ENCODE results near the gene CYB5R2. TPM values are rescaled to one million over a fixed set of nuclear protein-coding genes. Genes with fewer than 3 reads are reported as not detected.

Gene CYB5R2
- total RNA-seq, 3 donors from 2014 or later (not counting 1 experiment from before 2014, with no cell fraction given) = 0.31 to 1.2 (median 0.55) TPM

DNA sequence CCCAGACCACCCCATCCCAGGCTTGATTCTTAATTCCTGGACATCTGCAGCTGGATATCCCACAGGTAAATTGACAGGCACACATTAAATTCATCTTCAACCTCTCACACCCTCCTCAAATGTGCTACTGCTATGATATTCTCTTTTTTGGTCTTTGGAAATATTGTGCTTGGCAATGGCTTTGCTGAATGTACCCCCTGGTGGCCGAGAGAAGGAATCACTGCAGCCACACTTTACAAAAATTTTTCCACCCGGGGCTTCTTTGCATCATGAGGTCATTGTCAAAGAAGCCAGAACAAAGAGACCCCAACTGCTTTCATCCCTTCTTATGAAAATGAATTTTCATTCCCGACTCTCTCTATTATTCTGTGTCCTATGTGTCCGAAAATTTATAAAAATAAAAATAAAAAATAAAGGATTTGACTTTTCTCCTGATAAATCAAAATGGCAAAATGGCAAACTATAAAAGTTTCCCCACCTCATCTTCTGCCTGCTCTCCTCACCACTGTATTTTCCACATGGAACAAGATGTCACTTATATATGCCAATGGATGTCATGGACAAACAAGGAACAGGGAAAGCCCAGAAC is 15.0 kb upstream of the CYB5R2 start:
- Histone ChIP-seq H3K27ac (ENCODE audit: low read length) (no peak overlapping the region), H3K4me3 (ENCODE audit: low read length) (no peak overlapping the region), H3K27me3 (ENCODE audit: control insufficient read depth, insufficient read depth, low read length) (peaks cover 3% of the 10 kb centered on the region), H3K9me3 (ENCODE audit: control insufficient read depth, insufficient read depth, low read length) (no peaks in the 10 kb centered on the region), H3K36me3 (ENCODE audit: control insufficient read depth, insufficient read depth, low read length) (no peaks in the 10 kb centered on the region), H3K4me1 (ENCODE audit: control insufficient read depth, insufficient read depth, low read length) (no peaks in the 10 kb centered on the region)
- peak in 2 of 3 donors; percentile 44 to 54 for ATAC-seq
- Mint-ChIP-seq H3K4me3 (no peak overlapping the region), H3K27me3 (ENCODE audit: low read depth in 2 of 2) (peaks cover 25 to 46% of the 10 kb centered on the region in 2 donors), H3K9me3 (no peaks in the 10 kb centered on the region), H3K36me3 (no peaks in the 10 kb centered on the region), H3K4me1 (no peaks in the 10 kb centered on the region), H3K27ac (no peak overlapping the region)
- 5% methylated on average over 2 of the region's 4 CpGs for WGBS (ENCODE audit: insufficient coverage)
- DNase-seq = peak in 1 of 2 donors; percentile 59
- intact Hi-C loops (cut with micrococcal nuclease) = loop anchor here (1.0 kb wide), 1 partner anchor 175 kb away; the partner anchor contains the start of gene PPFIBP2
- peak; percentile 74 for TF ChIP-seq CTCF (IDR thresholded peaks at IDR 0.05)

DNA sequence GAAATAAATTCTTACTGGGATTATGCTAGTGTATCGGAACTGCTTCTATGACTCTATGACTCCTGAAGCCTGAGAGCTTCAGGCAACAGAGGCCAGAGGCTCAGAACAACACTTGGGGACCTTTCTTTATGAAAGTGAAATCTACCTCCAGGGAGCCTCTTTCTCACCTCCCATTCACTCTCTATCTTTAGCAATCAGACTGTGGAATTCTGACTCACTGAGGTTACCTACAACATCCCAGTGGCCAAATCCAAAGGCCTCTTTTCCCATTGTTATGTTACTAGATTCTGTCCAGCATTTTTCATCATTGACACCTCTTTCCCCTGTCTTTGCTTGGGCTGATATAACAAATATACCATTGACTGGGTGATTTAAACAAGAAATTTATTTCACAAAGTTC is 14.1 kb upstream of the CYB5R2 start:
- no peak overlapping the region for H3K27ac Mint-ChIP-seq
- peaks cover 20 to 36% of the 10 kb centered on the region in 2 donors for H3K27me3 Mint-ChIP-seq (ENCODE audit: low read depth in 2 of 2)
- 96% methylated on average over 1 of the region's 1 CpG for WGBS (ENCODE audit: insufficient coverage)
- H3K36me3 Mint-ChIP-seq = no peaks in the 10 kb centered on the region
- DNase-seq = no peak
- Histone ChIP-seq H3K27ac (ENCODE audit: low read length) (no peak overlapping the region), H3K27me3 (ENCODE audit: control insufficient read depth, insufficient read depth, low read length) (no peaks in the 10 kb centered on the region), H3K9me3 (ENCODE audit: control insufficient read depth, insufficient read depth, low read length) (no peaks in the 10 kb centered on the region), H3K4me3 (ENCODE audit: low read length) (no peak overlapping the region), H3K4me1 (ENCODE audit: control insufficient read depth, insufficient read depth, low read length) (no peaks in the 10 kb centered on the region), H3K36me3 (ENCODE audit: control insufficient read depth, insufficient read depth, low read length) (no peaks in the 10 kb centered on the region)
- no peaks in the 10 kb centered on the region for H3K4me1 Mint-ChIP-seq
- intact Hi-C loops (cut with micrococcal nuclease) = no loop called here
- no peaks in the 10 kb centered on the region for H3K9me3 Mint-ChIP-seq
- no peak for TF ChIP-seq CTCF (IDR thresholded peaks at IDR 0.05)
- H3K4me3 Mint-ChIP-seq = no peak overlapping the region
- ATAC-seq = no peak

- Mint-ChIP-seq H3K4me1 (no peaks in the 10 kb centered on the region), H3K27ac (no peak overlapping the region), H3K27me3 (ENCODE audit: low read depth in 2 of 2) (peaks cover 16 to 30% of the 10 kb centered on the region in 2 donors), H3K9me3 (no peaks in the 10 kb centered on the region), H3K4me3 (no peak overlapping the region), H3K36me3 (no peaks in the 10 kb centered on the region)
- H3K27me3 ChIP-seq (ENCODE audit: control insufficient read depth, insufficient read depth, low read length) = no peaks in the 10 kb centered on the region
- ATAC-seq (no peak), DNase-seq (no peak)
- H3K4me3 ChIP-seq (ENCODE audit: low read length) = no peak overlapping the region
- TF ChIP-seq CTCF (IDR thresholded peaks at IDR 0.05) = no peak
- intact Hi-C loops (cut with micrococcal nuclease) = no loop called here
- H3K4me1 ChIP-seq (ENCODE audit: control insufficient read depth, insufficient read depth, low read length) = no peaks in the 10 kb centered on the region
- H3K27ac ChIP-seq (ENCODE audit: low read length) = no peak overlapping the region
- no peaks in the 10 kb centered on the region for H3K36me3 ChIP-seq (ENCODE audit: control insufficient read depth, insufficient read depth, low read length)
- no peaks in the 10 kb centered on the region for H3K9me3 ChIP-seq (ENCODE audit: control insufficient read depth, insufficient read depth, low read length)
- 88% methylated on average over 3 of the region's 4 CpGs for WGBS (ENCODE audit: insufficient coverage)
Observed at GRCh38 chr11:7686761-7687160, 13.5 kb upstream of the CYB5R2 start.

- no peak for DNase-seq
- intact Hi-C loops (cut with micrococcal nuclease) = no loop called here
- ATAC-seq = no peak
Observed at GRCh38 chr11:7683571-7683970, 10.3 kb upstream of the CYB5R2 start.

More at GRCh38 chr11:7683571-7683970, 10.3 kb upstream of the CYB5R2 start:
- TF ChIP-seq CTCF (IDR thresholded peaks at IDR 0.05) = no peak
- Histone ChIP-seq H3K4me1 (ENCODE audit: control insufficient read depth, insufficient read depth, low read length) (no peaks in the 10 kb centered on the region), H3K4me3 (ENCODE audit: low read length) (no peak overlapping the region), H3K27me3 (ENCODE audit: control insufficient read depth, insufficient read depth, low read length) (no peaks in the 10 kb centered on the region), H3K9me3 (ENCODE audit: control insufficient read depth, insufficient read depth, low read length) (no peaks in the 10 kb centered on the region), H3K36me3 (ENCODE audit: control insufficient read depth, insufficient read depth, low read length) (no peaks in the 10 kb centered on the region), H3K27ac (ENCODE audit: low read length) (no peak overlapping the region)
- no peaks in the 10 kb centered on the region for H3K9me3 Mint-ChIP-seq
- H3K27me3 Mint-ChIP-seq (ENCODE audit: low read depth in 2 of 2) = peaks cover 10 to 35% of the 10 kb centered on the region in 2 donors
- H3K27ac Mint-ChIP-seq = no peak overlapping the region
- no peak overlapping the region for H3K4me3 Mint-ChIP-seq
- 89% methylated on average over 2 of the region's 2 CpGs for WGBS (ENCODE audit: insufficient coverage)
- H3K4me1 Mint-ChIP-seq = no peaks in the 10 kb centered on the region
- no peaks in the 10 kb centered on the region for H3K36me3 Mint-ChIP-seq

Measured in natural killer cell (primary cell).